Left lung (tissue), 10 donors: Measurements from ENCODE around the gene RNF217. TPM values are rescaled to one million over a fixed set of nuclear protein-coding genes. Genes with fewer than 3 reads are reported as not detected.
"Not testable (repeated sequence)": the region's sequence is repeated elsewhere in the genome, so short reads cannot be mapped to it uniquely, and the experiment has no call there.

Experiments used
- ATAC-seq: fragments of 200-7000 bp; cut with Tn5 transposase; one replicate; pipeline ENCODE4 v1.9.1; 2020; ENCODE audit warnings: moderate library complexity
- DNase-seq, 4 donors: peaks; one replicate each; pipeline ENCODE4 v3.0.0-alpha.2; 2013 to 2020
- H3K27ac ChIP-seq, 2 donors: fragments of 200-600 bp; sonication (generic) in 1 of 2; one replicate each; pipeline versions ENCODE4 v1.5.0 to v1.8.0; 2020 to 2021
- H3K27me3 ChIP-seq, 2 donors: fragments of 200-600 bp; sonication (generic) in 1 of 2; one replicate each; pipeline versions ENCODE4 v1.5.0 to v1.8.0; 2020 to 2021
- H3K36me3 ChIP-seq, 2 donors: fragments of 200-600 bp; sonication (generic) in 1 of 2; one replicate each; pipeline versions ENCODE4 v1.5.0 to v1.8.0; 2020 to 2021
- H3K4me1 ChIP-seq, 2 donors: fragments of 200-600 bp; one replicate each; pipeline ENCODE4 v1.8.0; 2021
- H3K4me3 ChIP-seq, 2 donors: fragments of 200-600 bp; sonication (generic) in 1 of 2; one replicate each; pipeline versions ENCODE4 v1.5.0 to v1.8.0; 2020 to 2021; ENCODE audit warnings: mild to moderate bottlenecking in 1 of 2
- H3K9me3 ChIP-seq, 2 donors: fragments of 200-600 bp; sonication (generic) in 1 of 2; one replicate each; pipeline versions ENCODE4 v1.5.0 to v1.8.0; 2020 to 2021
- CTCF ChIP-seq, 2 donors: fragments of 200-600 bp; sonication (generic) in 1 of 2; IDR thresholded peaks; one replicate each; pipeline versions ENCODE4 v1.5.0 to v1.8.0; 2021; ENCODE audit warnings: antibody characterized with exemption in 2 of 2
- intact Hi-C, 2 donors: fragments of 100-400 bp; cut with DNase I; formaldehyde crosslinking; loops; one replicate each; pipeline versions ENCODE4 v1.11.2 to v1.14.2; 2022
- polyA plus RNA-seq, 6 donors: library from polyadenylated mRNA; unstranded; fragments of 120-200 nt; gene quantifications; one replicate each; pipeline ENCODE4 v1.2.1, GENCODE V29; 2013; ENCODE audit not compliant: insufficient read length in 6 of 6
- total RNA-seq, 2 donors: library from RNA; stranded (reverse); fragmentation: NEBNext Ultra II Directional; extraction: Animal tissue kit (Norgen Biotek cat#: 25700); gene quantifications; one replicate each; pipeline ENCODE4 v1.2.1, GENCODE V29; 2021
- donor health status: DM: no; HTN: yes; CAD: no.
- donor health status: DM: no; HTN: no; CAD: no.

RNF217 gene
- total and polyA plus RNA-seq, 8 donors, result 17.2 to 31.4 (median 23.1) TPM

- Histone ChIP-seq H3K4me3 (no peak overlapping the region), H3K9me3 (no peaks in the 10 kb centered on the region), H3K4me1 (no peaks in the 10 kb centered on the region), H3K36me3 (no peaks in the 10 kb centered on the region), H3K27me3 (no peaks in the 10 kb centered on the region), H3K27ac (no peak overlapping the region)
- intact Hi-C loops, result no loop called here
- no peak for TF ChIP-seq CTCF (IDR thresholded peaks at IDR 0.05)
- DNase-seq, result no peak
- no peak for ATAC-seq
Measured at GRCh38 chr6:125124049-125124669, 161.9 kb downstream of the RNF217 start.

- ATAC-seq, H3K27ac ChIP-seq, H3K4me1 ChIP-seq, intact Hi-C loops, DNase-seq, H3K36me3 ChIP-seq, H3K4me3 ChIP-seq, H3K9me3 ChIP-seq, H3K27me3 ChIP-seq: not testable (repeated sequence)
Measured at GRCh38 chr6:125125856-125126255, 163.6 kb downstream of the RNF217 start.

DNA sequence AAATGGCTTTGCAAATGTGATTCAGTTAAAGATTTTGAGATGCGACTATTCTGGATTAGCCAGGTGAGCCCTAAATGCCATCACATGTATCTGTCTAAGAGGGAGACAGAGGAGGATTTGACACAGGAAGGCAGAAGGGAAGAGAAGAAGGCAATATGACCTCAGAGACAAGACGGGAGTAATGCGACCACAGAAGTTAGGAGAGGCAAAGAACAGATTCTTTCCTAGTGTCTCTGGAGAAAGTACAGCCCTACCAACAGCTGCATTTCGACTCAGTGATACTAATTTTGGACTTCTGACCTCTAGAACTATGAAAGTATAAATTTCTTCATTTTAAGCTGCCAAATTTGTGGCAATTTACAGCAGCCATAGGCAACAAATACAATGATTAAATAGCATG is 167.1 kb downstream of the RNF217 start:
- no peak for TF ChIP-seq CTCF (IDR thresholded peaks at IDR 0.05)
- ATAC-seq, result no peak

DNA sequence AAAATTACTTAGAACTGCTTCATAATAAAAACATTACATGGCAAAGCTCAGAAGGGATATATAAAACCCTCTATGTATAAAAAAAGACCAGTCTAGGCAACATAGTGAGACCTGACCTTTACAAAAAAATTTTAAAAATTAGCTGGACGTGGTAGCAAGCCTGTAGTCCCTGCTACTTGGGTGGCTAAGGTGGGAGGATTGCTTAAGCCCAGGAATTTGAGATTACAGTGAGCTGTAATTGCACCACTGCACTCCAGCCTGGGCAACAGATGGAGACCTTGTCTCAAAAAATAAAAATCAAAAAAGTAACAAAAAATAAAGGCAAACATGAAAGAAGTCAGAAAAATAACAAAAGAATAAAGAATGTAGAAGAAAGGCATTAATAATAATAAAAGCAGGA is 169.8 kb downstream of the RNF217 start:
- H3K4me3 ChIP-seq, result no peak overlapping the region
- intact Hi-C loops, result no loop called here
- TF ChIP-seq CTCF (IDR thresholded peaks at IDR 0.05), result no peak

More for the DNA sequence above, 167.1 kb downstream of the RNF217 start:
- no peaks in the 10 kb centered on the region for H3K36me3 ChIP-seq
- DNase-seq, result no peak
- no peaks in the 10 kb centered on the region for H3K4me1 ChIP-seq
- H3K27me3 ChIP-seq, result no peaks in the 10 kb centered on the region
- no peaks in the 10 kb centered on the region for H3K9me3 ChIP-seq
- no peak overlapping the region for H3K27ac ChIP-seq
- intact Hi-C loops, result no loop called here
- no peak overlapping the region for H3K4me3 ChIP-seq

GRCh38 chr6:125136378-125136777 is 174.1 kb downstream of the RNF217 start:
- TF ChIP-seq CTCF (IDR thresholded peaks at IDR 0.05), result no peak
- no peaks in the 10 kb centered on the region for H3K36me3 ChIP-seq
- H3K4me3 ChIP-seq, result no peak overlapping the region
- H3K27me3 ChIP-seq, result no peaks in the 10 kb centered on the region
- H3K9me3 ChIP-seq, result no peaks in the 10 kb centered on the region
- H3K27ac ChIP-seq, result no peak overlapping the region
- H3K4me1 ChIP-seq, result no peaks in the 10 kb centered on the region
- ATAC-seq, result no peak
- intact Hi-C loops, result no loop called here
- no peak for DNase-seq

More for the DNA sequence above, 169.8 kb downstream of the RNF217 start:
- no peaks in the 10 kb centered on the region for H3K27me3 ChIP-seq
- no peaks in the 10 kb centered on the region for H3K9me3 ChIP-seq
- no peak overlapping the region for H3K27ac ChIP-seq
- H3K36me3 ChIP-seq, result no peaks in the 10 kb centered on the region
- DNase-seq (no peak), ATAC-seq (no peak)
- H3K4me1 ChIP-seq, result no peaks in the 10 kb centered on the region

DNA sequence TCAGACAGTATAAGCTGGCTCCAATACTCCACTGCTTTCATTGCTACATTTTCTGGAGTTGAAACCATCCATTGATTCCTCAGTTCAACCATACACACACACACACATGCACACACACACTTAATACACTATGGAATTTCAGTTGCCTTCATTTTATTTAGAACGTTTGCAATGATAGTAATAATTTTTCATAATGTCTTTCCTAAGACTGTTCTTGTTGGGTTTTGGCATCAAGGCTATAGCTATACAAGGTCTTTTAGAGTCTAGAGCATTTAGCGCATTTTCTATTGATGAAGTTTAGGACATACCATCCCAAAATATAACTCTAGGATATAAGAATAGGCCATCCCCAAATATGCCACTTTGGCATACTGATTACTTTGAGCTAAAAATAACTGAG is 175.8 kb downstream of the RNF217 start:
- no peaks in the 10 kb centered on the region for H3K27me3 ChIP-seq
- H3K9me3 ChIP-seq, result no peaks in the 10 kb centered on the region
- DNase-seq (no peak), ATAC-seq (no peak)
- TF ChIP-seq CTCF (IDR thresholded peaks at IDR 0.05), result no peak
- H3K4me3 ChIP-seq, result no peak overlapping the region
- H3K36me3 ChIP-seq, result no peaks in the 10 kb centered on the region
- intact Hi-C loops, result no loop called here
- no peak overlapping the region for H3K27ac ChIP-seq
- H3K4me1 ChIP-seq, result no peaks in the 10 kb centered on the region
